Pancreas (tissue), 10 donors: ENCODE data around the gene P3H1. TPM values are rescaled to one million over a fixed set of nuclear protein-coding genes. Genes with fewer than 3 reads are reported as not detected.
A peak's percentile ranks its signal among the peaks of the same experiment; 100 is the strongest.

ENCODE experiments used
- ATAC-seq, 4 donors: fragments of 200-7000 bp; cut with Tn5 transposase; one replicate each; pipeline versions ENCODE4 v1.8.0 to v1.9.1; 2020; ENCODE audit warnings: mild to moderate bottlenecking in 4 of 4, moderate library complexity in 4 of 4
- DNase-seq, 6 donors: peaks; one replicate each; pipeline ENCODE4 v3.0.0-alpha.2; 2020
- FAIRE-seq: peaks from 2 replicates; lab custom pipeline; 2012; peaks lifted over from hg19 to GRCh38; lab: Jason Lieb, UNC
- H3K27ac ChIP-seq, 4 donors: fragments of 200-600 bp; sonication (generic); 1 replicate in 3 of 4; 2 replicates in 1 of 4; pipeline versions ENCODE4 v1.5.0 to v1.8.0; 2020
- H3K27me3 ChIP-seq, 4 donors: fragments of 200-600 bp; one replicate each; pipeline ENCODE4 v1.8.0; 2021
- H3K36me3 ChIP-seq, 3 donors: fragments of 200-600 bp; sonication (generic) in 1 of 3; one replicate each; pipeline versions ENCODE4 v1.5.0 to v1.8.0; 2020 to 2021
- H3K4me1 ChIP-seq, 3 donors: fragments of 200-600 bp; one replicate each; pipeline ENCODE4 v1.8.0; 2021
- H3K4me3 ChIP-seq, 4 donors: fragments of 200-600 bp; sonication (generic) in 2 of 4; one replicate each; pipeline versions ENCODE4 v1.5.0 to v1.8.0; 2020 to 2021
- H3K9me3 ChIP-seq, 4 donors: fragments of 200-600 bp; one replicate each; pipeline ENCODE4 v1.8.0; 2021
- WGBS, 2 donors: extraction: QIAGEN DNeasy Blood & Tissue Kit; methylation state at CpG; one replicate each; pipeline ENCODE4 v1.1.7; 2013; 5-methylcytosine and 5-hydroxymethylcytosine counted together
- intact Hi-C, 3 donors: fragments of 100-400 bp; cut with DNase I; formaldehyde crosslinking; loops; one replicate each; pipeline versions ENCODE4 v1.11.1 to v1.14.2; 2022
- polyA plus RNA-seq, 2 donors: library from polyadenylated mRNA; stranded (reverse); fragments of 200-250 nt; gene quantifications; one replicate each; pipeline ENCODE4 v1.2.3, GENCODE V29; 2013
- total RNA-seq, 6 donors: library from RNA; stranded (reverse); fragmentation: NEBNext Ultra II Directional in 4 of 6; extraction: Animal tissue kit (Norgen Biotek cat#: 25700) in 4 of 6; gene quantifications; one replicate each; pipeline versions ENCODE4 v1.2.1 to v1.2.4, GENCODE V29; 2021 to 2023
- TF ChIP-seq, protein P1 (sequence below), 4 donors: fragments of 200-600 bp; sonication (generic) in 3 of 4; IDR thresholded peaks; one replicate each; pipeline versions ENCODE4 v1.5.0 to v1.8.0; 2021; ENCODE audit warnings: antibody characterized with exemption in 4 of 4
- donor health status: healthy with polysubstance abuse.
- donor health status: DM: no; HTN: no; CAD: no; lungs with moderate emphysema.
- donor health status: DM: no; HTN: no; CAD: no.
- donor health status: control.
- donor health status: control.
- donor health status: Bipolar disorder and iron deficiency.
- donor health status: DM: yes; HTN: yes; CAD: no.
- donor health status: DM: no; HTN: no; CAD: no.
- donor health status: DM: no; HTN: no; CAD: no.
- donor health status: DM: yes; HTN: yes; CAD: no.

Gene P3H1
- total and polyA plus RNA-seq, 8 donors = 6.8 to 37.0 (median 14.0) TPM

DNA sequence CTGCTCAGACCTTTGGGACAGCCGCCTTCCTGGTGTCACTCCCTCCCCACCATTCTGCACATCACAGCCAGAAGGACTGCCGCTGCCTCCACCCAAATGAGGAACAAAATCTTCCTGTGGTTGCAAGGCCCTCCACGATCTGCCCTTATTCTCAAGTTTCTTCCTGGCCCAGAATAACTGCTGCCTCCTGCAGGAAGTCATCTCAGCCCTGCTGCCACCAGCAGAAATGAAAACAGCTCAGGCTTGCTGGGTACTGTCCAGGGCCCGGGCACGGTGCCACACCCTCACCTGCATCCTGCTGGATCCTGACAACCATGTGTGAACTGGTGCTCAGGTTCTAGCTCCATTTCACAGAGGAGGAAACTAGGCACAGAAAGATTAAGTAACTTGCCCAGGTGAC, 29.6 kb downstream of the P3H1 start:
- Histone ChIP-seq H3K36me3 (no peaks in the 10 kb centered on the region), H3K4me3 (no peak overlapping the region), H3K4me1 (no peaks in the 10 kb centered on the region), H3K27ac (no peak overlapping the region), H3K9me3 (no peaks in the 10 kb centered on the region), H3K27me3 (no peaks in the 10 kb centered on the region)
- WGBS, 2 donors = 33 to 38% methylated on average over 5 of the region's 5 CpGs
- TF ChIP-seq, protein P1, sequence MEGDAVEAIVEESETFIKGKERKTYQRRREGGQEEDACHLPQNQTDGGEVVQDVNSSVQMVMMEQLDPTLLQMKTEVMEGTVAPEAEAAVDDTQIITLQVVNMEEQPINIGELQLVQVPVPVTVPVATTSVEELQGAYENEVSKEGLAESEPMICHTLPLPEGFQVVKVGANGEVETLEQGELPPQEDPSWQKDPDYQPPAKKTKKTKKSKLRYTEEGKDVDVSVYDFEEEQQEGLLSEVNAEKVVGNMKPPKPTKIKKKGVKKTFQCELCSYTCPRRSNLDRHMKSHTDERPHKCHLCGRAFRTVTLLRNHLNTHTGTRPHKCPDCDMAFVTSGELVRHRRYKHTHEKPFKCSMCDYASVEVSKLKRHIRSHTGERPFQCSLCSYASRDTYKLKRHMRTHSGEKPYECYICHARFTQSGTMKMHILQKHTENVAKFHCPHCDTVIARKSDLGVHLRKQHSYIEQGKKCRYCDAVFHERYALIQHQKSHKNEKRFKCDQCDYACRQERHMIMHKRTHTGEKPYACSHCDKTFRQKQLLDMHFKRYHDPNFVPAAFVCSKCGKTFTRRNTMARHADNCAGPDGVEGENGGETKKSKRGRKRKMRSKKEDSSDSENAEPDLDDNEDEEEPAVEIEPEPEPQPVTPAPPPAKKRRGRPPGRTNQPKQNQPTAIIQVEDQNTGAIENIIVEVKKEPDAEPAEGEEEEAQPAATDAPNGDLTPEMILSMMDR (IDR thresholded peaks at IDR 0.05) = no peak
- ATAC-seq (peak; percentile 72 to 91 (median 88)), FAIRE-seq (no peak), DNase-seq (peak; percentile 60 to 87 (median 76))
- intact Hi-C loops = no loop called here

DNA sequence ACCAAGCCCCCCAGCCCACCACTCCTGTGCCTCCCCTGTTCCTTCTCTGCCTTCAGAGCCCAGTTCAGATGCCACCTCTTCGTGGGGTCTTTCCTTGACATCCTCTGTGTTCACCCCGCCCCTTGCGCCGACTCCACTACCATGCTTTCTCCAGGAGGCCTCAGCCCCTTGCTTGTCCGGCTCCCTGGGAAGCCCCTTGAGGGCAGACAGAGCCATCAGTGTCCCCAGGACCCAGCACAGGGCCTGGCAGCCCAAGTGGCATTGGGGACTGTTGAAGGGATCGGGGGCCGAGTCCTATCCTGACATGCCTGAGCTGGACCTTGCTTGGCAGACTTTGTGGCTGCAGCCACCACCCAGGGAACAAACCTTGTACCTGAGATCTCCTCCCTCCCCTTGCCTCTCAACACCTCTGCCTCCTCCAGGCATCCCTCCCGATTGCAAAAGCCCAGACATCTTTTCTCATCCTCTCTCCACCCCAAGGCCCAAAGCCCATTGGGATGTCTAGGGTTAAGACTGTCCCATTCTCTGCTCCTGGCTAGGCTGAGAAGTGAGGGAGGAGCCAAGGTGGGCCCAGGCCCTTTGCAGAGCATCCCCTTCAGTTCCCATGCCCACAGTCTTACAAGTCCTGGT, 30.1 kb downstream of the P3H1 start:
- 88 to 97% methylated on average over 7 to 8 of the region's 8 CpGs for WGBS, 2 donors
- Histone ChIP-seq H3K4me3 (no peak overlapping the region), H3K36me3 (no peaks in the 10 kb centered on the region), H3K27ac (no peak overlapping the region), H3K9me3 (no peaks in the 10 kb centered on the region), H3K4me1 (no peaks in the 10 kb centered on the region), H3K27me3 (no peaks in the 10 kb centered on the region)
- DNase-seq = no peak
- intact Hi-C loops = no loop called here
- TF ChIP-seq, protein P1 (IDR thresholded peaks at IDR 0.05) = no peak
- FAIRE-seq = no peak
- ATAC-seq = no peak

DNA sequence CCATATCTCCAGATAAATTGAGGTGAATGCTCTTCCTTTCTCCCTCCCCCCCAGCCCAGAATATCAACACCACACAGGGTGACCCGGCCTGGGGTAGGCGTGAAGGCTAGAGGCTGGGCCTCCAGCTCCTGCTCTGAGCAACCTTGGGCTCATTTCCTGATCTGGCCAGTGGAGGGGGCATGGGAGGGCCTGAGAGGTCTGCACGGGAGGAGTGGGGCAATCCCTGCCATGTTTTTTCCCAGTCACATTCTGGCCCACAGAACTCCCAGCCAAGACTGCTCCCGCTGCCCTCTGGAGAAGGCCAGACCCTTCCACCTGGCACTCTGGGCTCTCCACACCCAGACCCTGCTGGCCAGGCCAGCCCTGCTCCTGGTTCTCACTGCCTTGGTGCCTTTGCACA, 30.7 kb downstream of the P3H1 start:
- FAIRE-seq (no peak), DNase-seq (peak in 1 of 6 donors; percentile 53), ATAC-seq (peak in 1 of 4 donors; percentile 35)
- H3K4me1 ChIP-seq = no peaks in the 10 kb centered on the region
- H3K27ac ChIP-seq = no peak overlapping the region
- H3K36me3 ChIP-seq = no peaks in the 10 kb centered on the region
- no peaks in the 10 kb centered on the region for H3K27me3 ChIP-seq
- no peak overlapping the region for H3K4me3 ChIP-seq
- H3K9me3 ChIP-seq = no peaks in the 10 kb centered on the region
- WGBS, 2 donors = 77 to 78% methylated on average over 4 of the region's 4 CpGs
- intact Hi-C loops = no loop called here
- TF ChIP-seq, protein P1 (IDR thresholded peaks at IDR 0.05) = no peak

DNA sequence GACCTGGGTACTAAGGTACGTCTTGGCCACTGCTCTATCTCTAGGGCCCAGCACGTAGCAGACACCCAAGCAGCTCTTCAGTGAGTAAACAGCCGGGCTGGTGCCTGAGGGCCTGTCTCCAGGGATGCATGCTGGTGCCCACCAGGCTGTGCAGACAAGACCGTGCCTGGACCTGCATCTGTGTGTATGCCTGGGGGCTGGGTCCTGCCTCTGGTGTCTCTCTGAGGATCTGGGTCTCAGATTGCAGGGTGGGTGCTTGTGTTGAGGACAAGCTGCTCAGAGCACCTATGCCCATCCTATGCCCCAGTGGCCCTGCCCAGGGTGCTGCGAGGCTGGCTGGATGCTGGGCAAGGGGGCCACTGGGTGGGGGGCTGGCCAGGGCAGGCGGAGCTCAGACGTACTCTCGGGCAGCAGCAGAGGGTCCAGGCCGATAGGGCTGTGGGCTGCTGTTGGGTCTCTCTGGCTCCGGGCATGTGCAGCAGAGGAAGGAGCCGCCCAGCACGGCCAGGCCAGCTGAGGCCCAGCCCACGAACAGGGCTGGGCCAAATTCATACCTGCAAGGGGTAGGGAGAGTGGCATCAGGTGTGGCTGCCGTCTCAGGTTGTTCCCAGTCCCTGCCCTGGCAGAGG, 31.2 kb downstream of the P3H1 start:
- FAIRE-seq (no peak), ATAC-seq (no peak), DNase-seq (no peak)
- H3K27ac ChIP-seq = no peak overlapping the region
- no peaks in the 10 kb centered on the region for H3K27me3 ChIP-seq
- H3K9me3 ChIP-seq = no peaks in the 10 kb centered on the region
- WGBS, 2 donors = 83 to 84% methylated on average over 14 of the region's 14 CpGs
- H3K4me3 ChIP-seq = no peak overlapping the region
- intact Hi-C loops = no loop called here
- TF ChIP-seq, protein P1 (IDR thresholded peaks at IDR 0.05) = no peak
- no peaks in the 10 kb centered on the region for H3K36me3 ChIP-seq
- H3K4me1 ChIP-seq = no peaks in the 10 kb centered on the region

DNA sequence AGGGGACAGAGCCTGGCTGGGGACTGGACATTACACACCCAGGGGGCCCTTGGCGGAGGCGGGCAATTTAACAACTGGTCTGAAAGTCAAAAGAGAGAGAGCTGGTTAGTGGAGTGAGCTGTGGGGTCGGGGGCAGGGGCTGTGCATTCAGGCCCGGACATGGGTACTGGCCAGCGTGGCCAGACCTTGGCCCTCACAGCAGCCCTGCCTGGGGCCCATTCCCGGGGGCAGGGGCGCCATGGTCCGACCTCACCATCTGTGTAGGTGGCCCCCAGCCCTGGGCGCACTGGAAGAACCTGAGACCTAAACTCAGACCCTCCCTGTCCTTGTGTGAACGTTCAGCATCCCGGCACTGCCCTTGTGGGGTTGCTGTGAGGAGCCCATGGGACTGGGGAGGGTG, 31.8 kb downstream of the P3H1 start:
- H3K27me3 ChIP-seq = no peaks in the 10 kb centered on the region
- ATAC-seq (no peak), FAIRE-seq (no peak), DNase-seq (no peak)
- TF ChIP-seq, protein P1 (IDR thresholded peaks at IDR 0.05) = no peak
- H3K27ac ChIP-seq = no peak overlapping the region
- 77 to 89% methylated on average over 10 to 11 of the region's 11 CpGs for WGBS, 2 donors
- no peak overlapping the region for H3K4me3 ChIP-seq
- intact Hi-C loops = no loop called here
- H3K4me1 ChIP-seq = no peaks in the 10 kb centered on the region
- H3K9me3 ChIP-seq = no peaks in the 10 kb centered on the region
- no peaks in the 10 kb centered on the region for H3K36me3 ChIP-seq
